Bronchial epithelial cell (primary cell): ENCODE results near the gene BMP3. TPM values are rescaled to one million over a fixed set of nuclear protein-coding genes. Genes with fewer than 3 reads are reported as not detected.

Experiments used
- DNase-seq: peaks from one replicate; pipeline ENCODE4 v3.0.0-alpha.2; 2010; ENCODE audit warnings: low read depth
- FAIRE-seq: peaks from 2 replicates; lab custom pipeline; 2011; peaks lifted over from hg19 to GRCh38; lab: Jason Lieb, UNC
- H3K27me3 ChIP-seq: 2 replicates; pipeline ENCODE4 v1.5.1; 2011; ENCODE audit warnings: low read length; ENCODE audit not compliant: control insufficient read depth, insufficient read depth
- H3K36me3 ChIP-seq: 2 replicates; pipeline ENCODE4 v1.5.1; 2011; ENCODE audit warnings: low read length; ENCODE audit not compliant: control insufficient read depth, insufficient read depth
- H3K4me3 ChIP-seq: 2 replicates; pipeline ENCODE4 v1.5.1; 2011; ENCODE audit warnings: mild to moderate bottlenecking, low read depth, low read length, control low read depth
- CTCF ChIP-seq: IDR thresholded peaks from 2 replicates; pipeline ENCODE4 v1.5.1; 2011; ENCODE audit warnings: mild to moderate bottlenecking, moderate library complexity, low read length, control low read depth, inconsistent platforms; ENCODE audit not compliant: insufficient read depth, severe bottlenecking
- total RNA-seq: library from RNA; depleted of rRNA; stranded (reverse); fragments of >200 nt; gene quantifications from 2 replicates; pipeline ENCODE4 v1.2.1, GENCODE V29; 2014

Gene BMP3
- total RNA-seq, 1 donor from 2014 or later = under 0.01 TPM

GRCh38 chr4:81021981-81022380 is 8.5 kb upstream of the BMP3 start:
- Histone ChIP-seq H3K4me3 (no peak overlapping the region), H3K27me3 (peaks cover 1% of the 10 kb centered on the region), H3K36me3 (no peaks in the 10 kb centered on the region)
- no peak for TF ChIP-seq CTCF
- FAIRE-seq (peak; percentile 84), DNase-seq (no peak)

GRCh38 chr4:81023484-81023883 is 7.0 kb upstream of the BMP3 start:
- no peak for TF ChIP-seq CTCF
- DNase-seq (no peak), FAIRE-seq (no peak)
- H3K4me3 ChIP-seq = no peak overlapping the region
- peaks cover 1% of the 10 kb centered on the region for H3K27me3 ChIP-seq
- H3K36me3 ChIP-seq = no peaks in the 10 kb centered on the region

- peaks cover 20% of the 10 kb centered on the region for H3K27me3 ChIP-seq
- DNase-seq = no peak
- TF ChIP-seq CTCF = no peak
- no peak for FAIRE-seq
- peak overlapping the region; percentile 20 for H3K4me3 ChIP-seq
- no peaks in the 10 kb centered on the region for H3K36me3 ChIP-seq
Observed at GRCh38 chr4:81030981-81031791, 678 bp downstream of the BMP3 start.

- FAIRE-seq = no peak
- no peak for DNase-seq
- peaks cover 20% of the 10 kb centered on the region for H3K27me3 ChIP-seq
- H3K36me3 ChIP-seq = no peaks in the 10 kb centered on the region
- no peak for TF ChIP-seq CTCF
- no peak overlapping the region for H3K4me3 ChIP-seq
Observed at GRCh38 chr4:81031796-81032551, 1.5 kb downstream of the BMP3 start.

GRCh38 chr4:81032771-81033684 is 2.5 kb downstream of the BMP3 start:
- FAIRE-seq = no peak

More at GRCh38 chr4:81032771-81033684, 2.5 kb downstream of the BMP3 start:
- H3K27me3 ChIP-seq = peaks cover 20% of the 10 kb centered on the region
- no peak for TF ChIP-seq CTCF
- H3K36me3 ChIP-seq = no peaks in the 10 kb centered on the region
- peak; percentile 54 for DNase-seq
- no peak overlapping the region for H3K4me3 ChIP-seq
